Left renal pelvis (tissue), 4 donors: ENCODE data around the gene MREG. TPM values are rescaled to one million over a fixed set of nuclear protein-coding genes. Genes with fewer than 3 reads are reported as not detected.
"Not testable (repeated sequence)": the region's sequence is repeated elsewhere in the genome, so short reads cannot be mapped to it uniquely, and the experiment has no call there.

Experiments used
- DNase-seq, 4 donors: peaks; one replicate each; pipeline ENCODE4 v3.0.0-alpha.2; 2013; ENCODE audit warnings: low read depth in 4 of 4, low spot score in 3 of 4
- polyA plus RNA-seq, 4 donors: library from polyadenylated mRNA; unstranded; fragments of 120-200 nt; gene quantifications; one replicate each; pipeline ENCODE4 v1.2.1, GENCODE V29; 2013; ENCODE audit not compliant: insufficient read length in 4 of 4

The MREG gene
- polyA plus RNA-seq, 4 donors: 4.7 to 22.3 (median 18.6) TPM

- DNase-seq: not testable (repeated sequence)
These were observed 86.4 kb downstream of the MREG start for GRCh38 chr2:215926992-215927391.

- no peak for DNase-seq
These were observed 91.5 kb downstream of the MREG start for GRCh38 chr2:215921895-215922294.

- peak; percentile 43 to 57 (median 54) for DNase-seq
These were observed 92.9 kb downstream of the MREG start for GRCh38 chr2:215920244-215921100.

GRCh38 chr2:215919624-215920243 is 93.6 kb downstream of the MREG start:
- no peak for DNase-seq

- no peak for DNase-seq
These were observed 94.3 kb downstream of the MREG start for GRCh38 chr2:215918901-215919599.

- no peak for DNase-seq
These were observed 95.3 kb downstream of the MREG start for GRCh38 chr2:215917953-215918620.

- no peak for DNase-seq
These were observed 97.9 kb downstream of the MREG start for GRCh38 chr2:215915441-215915840.

GRCh38 chr2:215914777-215915165 is 98.6 kb downstream of the MREG start:
- DNase-seq: no peak

GRCh38 chr2:215914054-215914776 is 99.1 kb downstream of the MREG start:
- no peak for DNase-seq

GRCh38 chr2:215912299-215912842 is 101.0 kb downstream of the MREG start:
- no peak for DNase-seq

GRCh38 chr2:215911301-215912085 is 101.9 kb downstream of the MREG start:
- DNase-seq: no peak

- DNase-seq: no peak
These were observed 103.2 kb downstream of the MREG start for GRCh38 chr2:215910180-215910579.

GRCh38 chr2:215907147-215907546 is 106.2 kb downstream of the MREG start:
- no peak for DNase-seq

- no peak for DNase-seq
These were observed 106.9 kb downstream of the MREG start for GRCh38 chr2:215906458-215906857.

- no peak for DNase-seq
These were observed 107.7 kb downstream of the MREG start for GRCh38 chr2:215905691-215906090.

GRCh38 chr2:215904101-215904500 is 109.2 kb downstream of the MREG start:
- no peak for DNase-seq

- no peak for DNase-seq
These were observed 110.1 kb downstream of the MREG start for GRCh38 chr2:215903203-215903602.

GRCh38 chr2:215901796-215902195 is 111.6 kb downstream of the MREG start:
- no peak for DNase-seq

GRCh38 chr2:215900843-215901242 is 112.5 kb downstream of the MREG start:
- no peak for DNase-seq
